Mononuclear cell (primary cell): ENCODE results near the gene CCDC194. TPM values are rescaled to one million over a fixed set of nuclear protein-coding genes. Genes with fewer than 3 reads are reported as not detected.

Source experiments
- H3K27me3 ChIP-seq: 2 replicates; pipeline ENCODE4 v1.6.0; 2011; ENCODE audit warnings: low read length, control low read depth; ENCODE audit not compliant: insufficient read depth
- H3K4me1 ChIP-seq: 2 replicates; pipeline ENCODE4 v1.5.1; 2011; ENCODE audit warnings: mild to moderate bottlenecking, low read length, control low read depth; ENCODE audit not compliant: insufficient read depth
- H3K4me3 ChIP-seq: 2 replicates; pipeline ENCODE4 v1.5.1; 2011; ENCODE audit warnings: mild to moderate bottlenecking, low read length, moderate library complexity
- H3K9me3 ChIP-seq: 2 replicates; pipeline ENCODE4 v1.5.1; 2011; ENCODE audit warnings: low read depth, mild to moderate bottlenecking, control low read depth, low read length
- total RNA-seq: library from RNA; depleted of rRNA; stranded (reverse); fragments of >200 nt; gene quantifications from one replicate; pipeline ENCODE4 v1.2.3, GENCODE V29; 2012

CCDC194 gene
- total RNA-seq, 1 donor = 0.42 TPM

- Histone ChIP-seq H3K9me3 (no peaks in the 10 kb centered on the region), H3K27me3 (no peaks in the 10 kb centered on the region), H3K4me3 (no peak overlapping the region)
Observed at GRCh38 chr19:17418710-17419109, 24.7 kb upstream of the CCDC194 start.

GRCh38 chr19:17415121-17415520 is 21.1 kb upstream of the CCDC194 start:
- Histone ChIP-seq H3K9me3 (no peaks in the 10 kb centered on the region), H3K4me3 (no peak overlapping the region)

More at GRCh38 chr19:17418710-17419109, 24.7 kb upstream of the CCDC194 start:
- peaks cover 17% of the 10 kb centered on the region for H3K4me1 ChIP-seq

GRCh38 chr19:17414097-17414496 is 20.1 kb upstream of the CCDC194 start:
- H3K4me3 ChIP-seq = no peak overlapping the region
- no peaks in the 10 kb centered on the region for H3K27me3 ChIP-seq
- H3K9me3 ChIP-seq = no peaks in the 10 kb centered on the region
- H3K4me1 ChIP-seq = peaks cover 4% of the 10 kb centered on the region

More at GRCh38 chr19:17415121-17415520, 21.1 kb upstream of the CCDC194 start:
- H3K4me1 ChIP-seq = peaks cover 9% of the 10 kb centered on the region
- no peaks in the 10 kb centered on the region for H3K27me3 ChIP-seq

- Histone ChIP-seq H3K4me3 (no peak overlapping the region), H3K9me3 (no peaks in the 10 kb centered on the region), H3K27me3 (no peaks in the 10 kb centered on the region), H3K4me1 (peaks cover 4% of the 10 kb centered on the region)
Observed at GRCh38 chr19:17411801-17412200, 17.8 kb upstream of the CCDC194 start.

GRCh38 chr19:17409990-17410389 is 16.0 kb upstream of the CCDC194 start:
- Histone ChIP-seq H3K4me3 (no peak overlapping the region), H3K4me1 (peaks cover 17% of the 10 kb centered on the region), H3K27me3 (no peaks in the 10 kb centered on the region), H3K9me3 (no peaks in the 10 kb centered on the region)

- peaks cover 33% of the 10 kb centered on the region for H3K4me1 ChIP-seq
- H3K4me3 ChIP-seq = peak overlapping the region; percentile 57
- H3K27me3 ChIP-seq = no peaks in the 10 kb centered on the region
- no peaks in the 10 kb centered on the region for H3K9me3 ChIP-seq
Observed at GRCh38 chr19:17406887-17407196, 12.8 kb upstream of the CCDC194 start.

GRCh38 chr19:17406046-17406886 is 12.3 kb upstream of the CCDC194 start:
- Histone ChIP-seq H3K4me3 (peak overlapping the region; percentile 57), H3K27me3 (no peaks in the 10 kb centered on the region), H3K4me1 (peaks cover 33% of the 10 kb centered on the region), H3K9me3 (no peaks in the 10 kb centered on the region)

GRCh38 chr19:17405250-17406045 is 11.5 kb upstream of the CCDC194 start, which contains the start of gene BST2:
Gene BST2 (minus strand): TSS chr19:17405630. CDS start chr19:17405575, 55 bp downstream.
- Histone ChIP-seq H3K9me3 (no peaks in the 10 kb centered on the region), H3K4me1 (peaks cover 33% of the 10 kb centered on the region), H3K27me3 (no peaks in the 10 kb centered on the region), H3K4me3 (peak within 1 kb of the TSS; percentile 57)

- Histone ChIP-seq H3K4me1 (peaks cover 33% of the 10 kb centered on the region), H3K9me3 (no peaks in the 10 kb centered on the region), H3K27me3 (no peaks in the 10 kb centered on the region), H3K4me3 (peak overlapping the region; percentile 57)
Observed at GRCh38 chr19:17404621-17405249, 10.7 kb upstream of the CCDC194 start.

- peaks cover 33% of the 10 kb centered on the region for H3K4me1 ChIP-seq
- peak overlapping the region; percentile 57 for H3K4me3 ChIP-seq
- no peaks in the 10 kb centered on the region for H3K9me3 ChIP-seq
- no peaks in the 10 kb centered on the region for H3K27me3 ChIP-seq
Observed at GRCh38 chr19:17404015-17404414, 10.0 kb upstream of the CCDC194 start.

- Histone ChIP-seq H3K9me3 (no peaks in the 10 kb centered on the region), H3K4me3 (no peak overlapping the region), H3K27me3 (no peaks in the 10 kb centered on the region), H3K4me1 (peaks cover 33% of the 10 kb centered on the region)
Observed at GRCh38 chr19:17402982-17403855, 9.2 kb upstream of the CCDC194 start.

- no peaks in the 10 kb centered on the region for H3K27me3 ChIP-seq
- H3K9me3 ChIP-seq = no peaks in the 10 kb centered on the region
- no peak overlapping the region for H3K4me3 ChIP-seq
- peaks cover 27% of the 10 kb centered on the region for H3K4me1 ChIP-seq
Observed at GRCh38 chr19:17401628-17402027, 7.6 kb upstream of the CCDC194 start.

- H3K27me3 ChIP-seq = no peaks in the 10 kb centered on the region
- H3K4me1 ChIP-seq = peaks cover 20% of the 10 kb centered on the region
- no peak overlapping the region for H3K4me3 ChIP-seq
- no peaks in the 10 kb centered on the region for H3K9me3 ChIP-seq
Observed at GRCh38 chr19:17398902-17399527, 5.0 kb upstream of the CCDC194 start.

- Histone ChIP-seq H3K27me3 (no peaks in the 10 kb centered on the region), H3K4me1 (peaks cover 37% of the 10 kb centered on the region), H3K9me3 (no peaks in the 10 kb centered on the region), H3K4me3 (no peak overlapping the region)
Observed at GRCh38 chr19:17394891-17395415, 957 bp upstream of the CCDC194 start.
